ENCODE data around the gene FBXL17. TPM values are rescaled to one million over a fixed set of nuclear protein-coding genes. Genes with fewer than 3 reads are reported as not detected.

The FBXL17 gene
- total and polyA plus RNA-seq, 5 donors from 2014 or later: 3.8 to 27.7 (median 6.4) TPM

- Mint-ChIP-seq H3K9me3 (peaks cover 0 to 6% (median 2%) of the 10 kb centered on the region in 7 donors), H3K36me3 (peaks cover 15% of the 10 kb centered on the region), H3K27me3 (no peaks in the 10 kb centered on the region), H3K4me3 (no peak overlapping the region), H3K27ac (no peak overlapping the region), H3K4me1 (peaks cover 0 to 5% (median 5%) of the 10 kb centered on the region in 4 donors)
- Histone ChIP-seq H3K27ac (ENCODE audit: insufficient read depth, low read length, poor library complexity, severe bottlenecking) (no peak overlapping the region), H3K4me3 (ENCODE audit: low read depth, low read length) (no peak overlapping the region), H3K4me1 (ENCODE audit: control insufficient read depth, insufficient read depth, low read length, poor library complexity, severe bottlenecking) (no peaks in the 10 kb centered on the region), H3K27me3 (ENCODE audit: control insufficient read depth, insufficient read depth, low read length) (no peaks in the 10 kb centered on the region), H3K9me3 (ENCODE audit: control insufficient read depth in 2 of 2, low read length in 2 of 2) (no peaks in the 10 kb centered on the region), H3K36me3 (ENCODE audit: control insufficient read depth, insufficient read depth, low read length) (no peaks in the 10 kb centered on the region)
- ATAC-seq (ENCODE audit: low read depth in 2 of 2) (no peak), DNase-seq (no peak)
Measured at GRCh38 chr5:108238936-108239887, 142.7 kb downstream of the FBXL17 start.

GRCh38 chr5:108238461-108238860 is 143.4 kb downstream of the FBXL17 start:
- Histone ChIP-seq H3K4me1 (ENCODE audit: control insufficient read depth, insufficient read depth, low read length, poor library complexity, severe bottlenecking) (no peaks in the 10 kb centered on the region), H3K36me3 (ENCODE audit: control insufficient read depth, insufficient read depth, low read length) (no peaks in the 10 kb centered on the region), H3K27me3 (ENCODE audit: control insufficient read depth, insufficient read depth, low read length) (no peaks in the 10 kb centered on the region), H3K9me3 (ENCODE audit: control insufficient read depth in 2 of 2, low read length in 2 of 2) (no peaks in the 10 kb centered on the region), H3K4me3 (ENCODE audit: low read depth, low read length) (no peak overlapping the region), H3K27ac (ENCODE audit: insufficient read depth, low read length, poor library complexity, severe bottlenecking) (no peak overlapping the region)
- Mint-ChIP-seq H3K4me3 (no peak overlapping the region), H3K36me3 (peaks cover 15% of the 10 kb centered on the region), H3K9me3 (peaks cover 0 to 6% (median 2%) of the 10 kb centered on the region in 7 donors), H3K27ac (no peak overlapping the region), H3K27me3 (no peaks in the 10 kb centered on the region), H3K4me1 (peaks cover 0 to 8% (median 5%) of the 10 kb centered on the region in 4 donors)
- no peak for ATAC-seq (ENCODE audit: low read depth in 2 of 2)
- DNase-seq: no peak

GRCh38 chr5:108233617-108234155 is 148.2 kb downstream of the FBXL17 start:
- no peak for DNase-seq
- Histone ChIP-seq H3K36me3 (ENCODE audit: control insufficient read depth, insufficient read depth, low read length) (no peaks in the 10 kb centered on the region), H3K4me1 (ENCODE audit: control insufficient read depth, insufficient read depth, low read length, poor library complexity, severe bottlenecking) (no peaks in the 10 kb centered on the region), H3K9me3 (ENCODE audit: control insufficient read depth in 2 of 2, low read length in 2 of 2) (no peaks in the 10 kb centered on the region), H3K27me3 (ENCODE audit: control insufficient read depth, insufficient read depth, low read length) (no peaks in the 10 kb centered on the region), H3K27ac (ENCODE audit: insufficient read depth, low read length, poor library complexity, severe bottlenecking) (no peak overlapping the region), H3K4me3 (ENCODE audit: low read depth, low read length) (no peak overlapping the region)
- Mint-ChIP-seq H3K4me3 (no peak overlapping the region), H3K36me3 (peaks cover 30% of the 10 kb centered on the region), H3K4me1 (peaks cover 0 to 14% (median 6%) of the 10 kb centered on the region in 4 donors), H3K27ac (no peak overlapping the region), H3K9me3 (peaks cover 0 to 9% (median 0%) of the 10 kb centered on the region in 7 donors), H3K27me3 (no peaks in the 10 kb centered on the region)
- ATAC-seq (ENCODE audit: low read depth in 2 of 2): no peak

GRCh38 chr5:108232805-108233204 is 149.1 kb downstream of the FBXL17 start:
- H3K9me3 ChIP-seq (ENCODE audit: control insufficient read depth in 2 of 2, low read length in 2 of 2): no peaks in the 10 kb centered on the region
- Mint-ChIP-seq H3K36me3 (peaks cover 37% of the 10 kb centered on the region), H3K4me1 (peaks cover 0 to 14% (median 6%) of the 10 kb centered on the region in 4 donors), H3K27me3 (no peaks in the 10 kb centered on the region), H3K9me3 (peaks cover 0 to 9% (median 0%) of the 10 kb centered on the region in 7 donors), H3K27ac (no peak overlapping the region), H3K4me3 (no peak overlapping the region)
- no peak for ATAC-seq (ENCODE audit: low read depth in 2 of 2)
- no peak overlapping the region for H3K27ac ChIP-seq (ENCODE audit: insufficient read depth, low read length, poor library complexity, severe bottlenecking)
- H3K27me3 ChIP-seq (ENCODE audit: control insufficient read depth, insufficient read depth, low read length): no peaks in the 10 kb centered on the region
- no peak for DNase-seq
- no peaks in the 10 kb centered on the region for H3K4me1 ChIP-seq (ENCODE audit: control insufficient read depth, insufficient read depth, low read length, poor library complexity, severe bottlenecking)
- no peaks in the 10 kb centered on the region for H3K36me3 ChIP-seq (ENCODE audit: control insufficient read depth, insufficient read depth, low read length)
- H3K4me3 ChIP-seq (ENCODE audit: low read depth, low read length): no peak overlapping the region

GRCh38 chr5:108222011-108222410 is 159.9 kb downstream of the FBXL17 start:
- no peak overlapping the region for H3K4me3 Mint-ChIP-seq
- Histone ChIP-seq H3K4me1 (ENCODE audit: control insufficient read depth, insufficient read depth, low read length, poor library complexity, severe bottlenecking) (no peaks in the 10 kb centered on the region), H3K27me3 (ENCODE audit: control insufficient read depth, insufficient read depth, low read length) (no peaks in the 10 kb centered on the region), H3K27ac (ENCODE audit: insufficient read depth, low read length, poor library complexity, severe bottlenecking) (no peak overlapping the region), H3K9me3 (ENCODE audit: control insufficient read depth in 2 of 2, low read length in 2 of 2) (no peaks in the 10 kb centered on the region), H3K4me3 (ENCODE audit: low read depth, low read length) (no peak overlapping the region), H3K36me3 (ENCODE audit: control insufficient read depth, insufficient read depth, low read length) (peaks cover 2% of the 10 kb centered on the region)
- peaks cover 0 to 8% (median 5%) of the 10 kb centered on the region in 7 donors for H3K9me3 Mint-ChIP-seq
- DNase-seq: no peak
- H3K27ac Mint-ChIP-seq: no peak overlapping the region
- ATAC-seq (ENCODE audit: low read depth in 2 of 2): no peak
- H3K36me3 Mint-ChIP-seq: peaks cover 45% of the 10 kb centered on the region
- no peaks in the 10 kb centered on the region for H3K27me3 Mint-ChIP-seq
- peaks cover 0 to 11% (median 2%) of the 10 kb centered on the region in 4 donors for H3K4me1 Mint-ChIP-seq

GRCh38 chr5:108220834-108221233 is 161.1 kb downstream of the FBXL17 start:
- ATAC-seq (ENCODE audit: low read depth in 2 of 2) (no peak), DNase-seq (no peak)
- H3K27ac ChIP-seq (ENCODE audit: insufficient read depth, low read length, poor library complexity, severe bottlenecking): no peak overlapping the region
- no peak overlapping the region for H3K4me3 Mint-ChIP-seq
- H3K36me3 ChIP-seq (ENCODE audit: control insufficient read depth, insufficient read depth, low read length): peaks cover 2% of the 10 kb centered on the region
- H3K9me3 Mint-ChIP-seq: peaks cover 0 to 9% (median 6%) of the 10 kb centered on the region in 7 donors
- no peaks in the 10 kb centered on the region for H3K27me3 Mint-ChIP-seq
- H3K4me3 ChIP-seq (ENCODE audit: low read depth, low read length): no peak overlapping the region
- H3K27ac Mint-ChIP-seq: no peak overlapping the region
- peaks cover 45% of the 10 kb centered on the region for H3K36me3 Mint-ChIP-seq
- peaks cover 0 to 11% (median 2%) of the 10 kb centered on the region in 4 donors for H3K4me1 Mint-ChIP-seq
- no peaks in the 10 kb centered on the region for H3K9me3 ChIP-seq (ENCODE audit: control insufficient read depth in 2 of 2, low read length in 2 of 2)
- no peaks in the 10 kb centered on the region for H3K4me1 ChIP-seq (ENCODE audit: control insufficient read depth, insufficient read depth, low read length, poor library complexity, severe bottlenecking)
- H3K27me3 ChIP-seq (ENCODE audit: control insufficient read depth, insufficient read depth, low read length): no peaks in the 10 kb centered on the region

GRCh38 chr5:108216890-108217289 is 165.0 kb downstream of the FBXL17 start:
- DNase-seq: no peak
- H3K27ac Mint-ChIP-seq: no peak overlapping the region
- no peaks in the 10 kb centered on the region for H3K27me3 Mint-ChIP-seq
- H3K4me1 ChIP-seq (ENCODE audit: control insufficient read depth, insufficient read depth, low read length, poor library complexity, severe bottlenecking): no peaks in the 10 kb centered on the region
- peaks cover 0 to 11% (median 1%) of the 10 kb centered on the region in 4 donors for H3K4me1 Mint-ChIP-seq
- no peak overlapping the region for H3K27ac ChIP-seq (ENCODE audit: insufficient read depth, low read length, poor library complexity, severe bottlenecking)
- H3K9me3 Mint-ChIP-seq: peaks cover 0 to 14% (median 10%) of the 10 kb centered on the region in 7 donors
- H3K27me3 ChIP-seq (ENCODE audit: control insufficient read depth, insufficient read depth, low read length): no peaks in the 10 kb centered on the region
- no peak for ATAC-seq (ENCODE audit: low read depth in 2 of 2)
- peaks cover 25% of the 10 kb centered on the region for H3K36me3 Mint-ChIP-seq
- peaks cover 2% of the 10 kb centered on the region for H3K36me3 ChIP-seq (ENCODE audit: control insufficient read depth, insufficient read depth, low read length)
- H3K4me3 Mint-ChIP-seq: no peak overlapping the region
- no peak overlapping the region for H3K4me3 ChIP-seq (ENCODE audit: low read depth, low read length)
- H3K9me3 ChIP-seq (ENCODE audit: control insufficient read depth in 2 of 2, low read length in 2 of 2): no peaks in the 10 kb centered on the region

All from CD4-positive, CD25-positive, alpha-beta regulatory T cell (primary cell).